ENCODE data around the gene SMARCB1.

Gene SMARCB1

GRCh38 chr22:23878219-23878618, 91.5 kb downstream of the SMARCB1 start:
- Histone ChIP-seq H3K27me3 (replicated peaks) (no peaks in the 10 kb centered on the region), H3K27ac (no peak overlapping the region), H3K4me3 (ENCODE audit: low read depth, low read length) (no peak overlapping the region), H3K36me3 (replicated peaks) (no peaks in the 10 kb centered on the region)
- no peak for TF ChIP-seq CTCF (IDR thresholded peaks at IDR 0.05; ENCODE audit: low read depth, low read length, missing control alignments)
- DNase-seq, result no peak
- in situ Hi-C loops (cut with HindIII; ENCODE audit: low pct_ligation_motif_present, low sequenced_read_pairs), result no loop called here

GRCh38 chr22:23882370-23882769, 95.6 kb downstream of the SMARCB1 start:
- TF ChIP-seq CTCF (IDR thresholded peaks at IDR 0.05; ENCODE audit: low read depth, low read length, missing control alignments), result no peak
- no peak for DNase-seq
- Histone ChIP-seq H3K27ac (no peak overlapping the region), H3K4me3 (ENCODE audit: low read depth, low read length) (no peak overlapping the region), H3K36me3 (replicated peaks) (no peaks in the 10 kb centered on the region), H3K27me3 (replicated peaks) (no peaks in the 10 kb centered on the region)
- in situ Hi-C loops (cut with HindIII; ENCODE audit: low pct_ligation_motif_present, low sequenced_read_pairs), result no loop called here

- in situ Hi-C loops (cut with HindIII; ENCODE audit: low pct_ligation_motif_present, low sequenced_read_pairs), result no loop called here
- Histone ChIP-seq H3K27me3 (replicated peaks) (no peaks in the 10 kb centered on the region), H3K27ac (no peak overlapping the region), H3K4me3 (ENCODE audit: low read depth, low read length) (no peak overlapping the region), H3K36me3 (replicated peaks) (no peaks in the 10 kb centered on the region)
- DNase-seq, result no peak
- no peak for TF ChIP-seq CTCF (IDR thresholded peaks at IDR 0.05; ENCODE audit: low read depth, low read length, missing control alignments)
Measured at GRCh38 chr22:23883658-23884057, 96.9 kb downstream of the SMARCB1 start.

GRCh38 chr22:23884140-23884539, 97.4 kb downstream of the SMARCB1 start:
- in situ Hi-C loops (cut with HindIII; ENCODE audit: low pct_ligation_motif_present, low sequenced_read_pairs), result no loop called here
- Histone ChIP-seq H3K4me3 (ENCODE audit: low read depth, low read length) (no peak overlapping the region), H3K36me3 (replicated peaks) (no peaks in the 10 kb centered on the region), H3K27me3 (replicated peaks) (no peaks in the 10 kb centered on the region), H3K27ac (no peak overlapping the region)
- no peak for DNase-seq
- no peak for TF ChIP-seq CTCF (IDR thresholded peaks at IDR 0.05; ENCODE audit: low read depth, low read length, missing control alignments)
